ENCODE results near the gene RIT2.

GRCh38 chr18:43108469-43108868 is 7.0 kb downstream of the RIT2 start:
- TF ChIP-seq CTCF (IDR thresholded peaks at IDR 0.05) (no peak), POLR2A (IDR thresholded peaks at IDR 0.05; ENCODE audit: low read length) (no peak), MAFK (IDR thresholded peaks at IDR 0.05; ENCODE audit: partially characterized antibody) (no peak), BHLHE40 (IDR thresholded peaks at IDR 0.05; ENCODE audit: low read depth, low read length) (no peak), ELK1 (IDR thresholded peaks at IDR 0.05; ENCODE audit: low read depth, low read length) (no peak), RAD21 (conservative IDR thresholded peaks at IDR 0.05 in 1 of 2, IDR thresholded peaks at IDR 0.05 in 1 of 2) (no peak), EP300 (IDR thresholded peaks at IDR 0.05) (no peak), MAX (IDR thresholded peaks at IDR 0.05) (no peak), REST (IDR thresholded peaks at IDR 0.05) (no peak), RARB (CRISPR knock-in tag; IDR thresholded peaks at IDR 0.05) (no peak), ESRRA (IDR thresholded peaks at IDR 0.05; ENCODE audit: borderline replicate concordance, low read length) (no peak)
